ENCODE results near the gene EPB41L1.

The EPB41L1 gene

DNA sequence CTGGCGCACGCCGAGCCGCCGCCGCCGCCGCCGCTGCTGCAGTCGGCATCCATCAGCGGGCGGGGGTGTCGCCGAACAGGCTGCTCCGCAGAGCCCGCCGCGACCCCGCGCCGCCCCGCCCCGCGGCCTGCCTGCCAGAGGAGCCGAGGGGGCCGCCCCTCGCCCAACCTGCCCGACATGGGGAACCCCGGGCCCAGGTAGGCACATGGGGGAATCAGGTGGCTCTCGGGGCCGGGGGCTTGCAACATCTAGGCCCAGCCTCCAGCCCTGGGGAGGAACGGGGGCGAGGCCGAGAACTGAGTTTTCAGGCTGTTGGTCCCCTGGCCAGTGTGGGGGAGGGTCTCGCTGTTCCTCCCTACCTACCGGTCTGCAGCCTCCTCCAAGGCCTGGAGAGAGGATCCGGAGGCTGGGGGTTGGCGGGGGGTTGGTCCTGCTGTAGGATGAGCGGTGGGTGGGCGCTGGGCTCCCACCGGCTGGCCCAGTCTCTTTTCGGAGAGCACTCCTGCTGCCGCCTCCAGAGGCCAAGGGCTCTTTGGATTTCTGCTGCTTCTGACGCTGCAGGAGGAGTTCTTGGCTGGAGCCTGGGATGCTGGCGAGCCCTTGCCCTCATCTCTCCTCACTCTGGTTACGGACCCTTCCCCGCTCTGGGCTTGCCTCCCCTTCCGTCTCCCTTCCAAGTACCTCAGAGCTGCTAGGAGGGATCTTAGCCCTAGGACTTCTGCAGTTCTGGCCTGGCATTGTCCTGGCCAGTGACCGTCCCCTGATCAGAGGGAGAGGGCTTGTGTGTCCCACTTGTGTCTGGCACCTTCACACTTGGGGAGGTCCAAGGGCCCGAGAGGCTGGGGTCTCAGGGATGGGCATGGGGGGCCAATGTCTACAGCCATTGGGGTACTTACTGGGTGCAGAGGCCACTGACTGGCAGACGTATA lies at the start of gene EPB41L1:
Gene EPB41L1 (plus strand): TSS at position 41 of the 929 bp plus-strand sequence. CDS start 19,038 bp downstream, outside the sequence.
- DNase-seq (ENCODE audit: low read depth): no peak
- H3K4me3 ChIP-seq (ENCODE audit: low read depth, low read length): peak within 1 kb of the TSS; percentile 86

DNA sequence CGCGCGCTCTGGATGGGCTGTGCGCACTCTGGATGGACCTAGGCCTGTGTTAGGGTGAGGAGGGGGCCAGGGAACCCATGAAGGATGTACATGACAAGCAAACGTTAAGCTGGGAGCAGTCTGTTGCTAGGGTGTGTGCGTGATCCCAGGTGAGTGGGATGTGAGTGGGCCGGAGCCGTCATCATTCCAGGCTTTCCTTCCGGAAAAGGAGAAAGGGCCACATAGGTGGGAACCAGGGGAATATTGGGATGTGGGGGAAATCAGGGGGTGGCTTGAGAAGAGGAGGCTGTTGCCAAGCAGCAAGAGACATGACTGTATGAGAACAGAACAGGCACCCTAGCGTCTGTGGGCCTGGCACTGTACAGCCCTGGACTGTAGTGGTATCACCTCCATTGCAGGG lies 49.7 kb upstream of the EPB41L1 start:
- H3K4me3 ChIP-seq (ENCODE audit: low read depth, low read length): no peak overlapping the region

DNA sequence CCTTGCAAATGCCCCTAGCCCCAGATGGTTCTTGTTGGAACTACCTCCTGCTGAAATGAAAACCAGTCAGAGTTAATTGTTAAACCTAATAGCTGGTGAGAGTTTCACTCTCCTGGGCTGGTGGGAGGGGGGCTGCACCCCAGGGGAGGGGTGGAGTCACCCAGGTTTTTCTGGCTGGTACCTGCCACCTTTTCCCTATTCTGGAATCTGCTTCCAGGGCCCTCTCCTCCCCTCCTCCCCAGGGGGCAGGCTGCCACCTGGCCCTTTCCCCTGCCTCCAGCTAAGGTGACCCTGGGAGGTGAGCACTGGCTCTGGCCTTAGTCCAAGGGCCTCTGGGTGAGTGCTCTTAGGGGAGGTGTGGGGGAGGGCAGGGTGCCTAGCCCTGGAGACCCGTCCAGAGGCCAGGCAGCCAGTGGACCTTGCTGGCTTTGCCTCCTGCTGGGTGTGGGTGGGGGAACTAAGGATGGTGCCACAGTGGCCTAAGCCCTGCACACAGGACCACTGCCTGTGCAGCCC lies 48.8 kb upstream of the EPB41L1 start:
- no peak for DNase-seq (ENCODE audit: low read depth)
- H3K4me3 ChIP-seq (ENCODE audit: low read depth, low read length): no peak overlapping the region

More for the DNA sequence above, 49.7 kb upstream of the EPB41L1 start:
- no peak for DNase-seq (ENCODE audit: low read depth)

DNA sequence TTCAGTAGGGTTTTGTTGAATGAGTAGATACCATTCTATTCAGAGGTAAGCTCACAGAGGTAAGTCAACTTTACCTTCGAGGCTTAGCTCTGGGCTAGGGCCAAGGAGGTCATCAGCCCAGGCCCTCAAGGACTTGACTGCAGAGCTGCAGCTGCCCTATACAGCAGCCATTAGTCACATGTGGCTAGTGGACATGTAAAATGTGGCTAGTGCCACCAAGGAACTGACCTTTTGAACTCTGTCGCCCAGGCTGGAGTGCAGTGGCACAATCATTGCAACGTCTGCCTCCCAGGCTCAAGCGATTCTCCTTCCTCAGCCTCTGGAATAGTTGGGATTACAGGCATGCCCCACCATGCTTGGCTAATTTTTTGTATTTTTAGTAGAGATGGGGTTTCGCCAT lies 47.9 kb upstream of the EPB41L1 start:
- H3K4me3 ChIP-seq (ENCODE audit: low read depth, low read length): no peak overlapping the region
- no peak for DNase-seq (ENCODE audit: low read depth)

DNA sequence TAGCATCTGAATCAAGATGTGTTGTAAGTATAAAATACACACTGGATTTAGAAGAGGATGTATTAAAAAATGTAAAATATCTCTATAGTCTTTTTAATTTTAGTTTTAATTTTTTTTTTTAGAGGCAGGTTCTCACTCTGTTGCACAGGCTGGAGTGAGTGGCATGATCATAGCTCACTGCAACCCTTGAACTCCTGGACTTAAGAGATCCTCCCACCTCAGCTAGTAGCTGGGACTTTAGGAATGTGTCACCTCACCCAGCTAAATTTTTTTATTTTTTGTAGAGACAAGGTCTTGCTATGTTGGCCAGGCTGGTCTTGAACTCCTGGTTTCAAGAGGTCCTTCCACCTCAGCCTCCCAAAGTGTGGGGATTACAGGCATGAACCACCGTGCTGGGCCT lies 46.7 kb upstream of the EPB41L1 start:
- no peak overlapping the region for H3K4me3 ChIP-seq (ENCODE audit: low read depth, low read length)
- no peak for DNase-seq (ENCODE audit: low read depth)

DNA sequence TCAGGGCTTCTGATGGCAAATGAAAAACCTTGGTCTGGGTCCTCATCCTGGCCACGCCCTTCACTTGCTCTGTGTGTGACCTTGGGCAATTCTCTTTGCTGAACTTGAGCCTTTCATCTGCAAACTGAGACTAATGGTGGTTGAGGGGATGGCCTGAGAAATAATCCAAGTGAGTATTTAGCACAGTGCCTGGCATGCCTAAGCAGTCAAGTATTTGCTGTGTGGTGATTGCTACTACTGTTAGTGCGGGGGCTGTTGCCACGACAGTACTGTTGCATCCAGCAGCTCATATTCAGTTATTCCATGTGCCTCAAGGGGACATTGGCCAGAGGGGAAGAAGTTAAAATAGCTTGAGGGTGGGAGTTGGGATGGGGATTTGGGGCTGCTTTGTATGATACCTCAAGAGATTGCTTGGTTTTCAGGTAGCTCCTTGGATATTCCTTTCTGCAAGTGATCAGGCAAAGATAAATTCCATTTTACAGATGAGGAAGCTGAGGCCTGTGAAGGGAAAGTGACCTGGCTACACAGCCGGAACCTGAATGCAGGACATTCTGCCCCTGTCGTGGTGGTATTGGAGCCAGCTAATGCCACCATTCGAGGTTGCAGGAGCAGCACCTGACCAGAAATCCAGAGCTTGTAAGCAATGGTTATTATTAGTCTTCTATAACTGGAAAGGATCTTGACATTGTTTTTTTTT lies 45.1 kb upstream of the EPB41L1 start:
- H3K4me3 ChIP-seq (ENCODE audit: low read depth, low read length): no peak overlapping the region
- no peak for DNase-seq (ENCODE audit: low read depth)

DNA sequence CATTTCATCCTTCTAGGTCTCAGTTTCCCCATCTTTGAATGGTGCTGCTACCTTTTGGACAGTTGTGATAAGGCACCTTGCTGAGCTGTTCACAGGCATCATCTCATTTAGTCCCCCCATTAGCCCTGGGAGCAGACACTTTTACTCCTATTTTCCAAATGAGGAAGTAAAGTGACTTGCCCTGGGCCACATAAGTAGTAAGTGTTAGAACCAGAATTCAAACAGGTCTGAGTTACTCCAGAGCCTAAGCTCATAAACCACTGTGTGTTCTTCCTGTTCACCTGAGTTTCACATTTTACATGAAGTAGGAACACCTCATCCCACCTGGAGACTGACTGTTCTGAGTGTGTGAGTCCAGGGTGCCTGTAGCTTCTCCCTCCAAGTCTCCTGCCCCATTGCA lies 43.5 kb upstream of the EPB41L1 start:
- no peak overlapping the region for H3K4me3 ChIP-seq (ENCODE audit: low read depth, low read length)
- no peak for DNase-seq (ENCODE audit: low read depth)

DNA sequence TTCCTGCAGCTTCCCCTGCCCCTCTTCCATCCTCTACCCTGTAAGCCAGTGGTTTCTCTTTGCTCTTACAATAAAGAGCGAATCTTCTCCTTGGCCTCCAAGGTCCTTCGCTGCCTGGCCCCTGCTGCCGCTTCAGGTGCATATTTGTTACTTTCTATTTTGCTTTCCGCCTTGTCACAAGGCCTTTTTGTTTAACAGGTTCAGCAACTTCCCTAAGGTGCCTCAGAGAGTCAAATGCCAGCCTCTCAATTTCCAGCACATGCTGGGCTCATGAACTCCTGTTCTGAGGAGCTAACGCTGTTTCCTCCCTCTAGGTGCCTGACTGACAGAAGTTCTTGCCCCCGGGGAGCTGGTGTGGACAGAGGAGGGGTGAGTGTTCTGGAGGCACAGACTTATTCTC lies 42.4 kb upstream of the EPB41L1 start:
- no peak overlapping the region for H3K4me3 ChIP-seq (ENCODE audit: low read depth, low read length)
- no peak for DNase-seq (ENCODE audit: low read depth)

DNA sequence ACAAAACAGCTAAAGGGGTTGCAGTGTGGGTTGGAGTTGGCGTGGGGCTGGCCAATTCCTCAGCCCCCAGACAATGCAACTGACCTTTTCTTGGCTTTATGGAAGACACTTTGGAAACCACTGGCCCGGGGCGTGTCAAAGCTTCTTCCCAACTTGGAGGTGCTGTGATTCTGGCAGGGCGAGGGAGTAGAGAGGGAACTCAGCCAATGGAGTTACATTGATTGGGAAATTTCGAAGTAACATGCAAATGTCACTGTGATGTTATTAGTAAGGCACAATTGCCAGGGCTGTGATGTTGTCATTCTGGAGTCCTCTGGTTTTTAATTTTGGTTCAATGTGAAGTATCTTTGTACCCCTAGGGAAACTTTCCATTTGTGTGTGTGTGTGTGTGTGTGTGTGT lies 41.5 kb upstream of the EPB41L1 start:
- no peak overlapping the region for H3K4me3 ChIP-seq (ENCODE audit: low read depth, low read length)
- no peak for DNase-seq (ENCODE audit: low read depth)

DNA sequence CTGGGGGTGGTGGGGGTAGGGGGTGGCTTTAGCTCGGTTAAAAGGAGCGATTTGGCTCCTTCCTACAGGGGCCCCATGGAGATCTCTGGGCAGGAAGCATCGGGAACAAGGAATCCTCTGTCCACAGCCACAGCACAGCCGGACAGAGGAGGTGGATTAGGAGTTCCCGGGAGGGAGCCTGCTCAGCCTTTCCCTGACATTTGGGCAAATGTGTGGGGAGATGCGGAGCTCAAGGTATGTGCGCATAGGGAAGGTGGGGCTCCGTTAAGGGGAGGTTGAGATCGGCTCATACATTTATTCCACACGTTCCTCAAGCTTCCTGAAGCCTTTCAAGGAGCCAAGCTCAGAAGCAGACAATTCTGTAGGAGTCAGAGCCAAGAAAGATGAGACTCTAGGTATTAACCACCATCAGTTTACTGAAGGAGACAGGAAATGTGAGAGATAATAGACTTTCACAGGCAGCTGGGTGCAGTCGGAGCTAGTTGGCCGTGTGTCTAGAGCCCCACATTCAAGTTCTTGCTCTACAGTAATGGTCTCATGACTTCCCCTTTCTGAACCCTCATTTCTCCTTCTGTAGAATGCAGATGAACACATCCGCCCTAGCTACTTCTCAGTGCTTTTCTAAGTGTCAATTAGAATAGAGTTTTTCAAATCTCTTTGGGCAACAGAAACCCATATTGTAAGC lies 40.8 kb upstream of the EPB41L1 start:
- H3K4me3 ChIP-seq (ENCODE audit: low read depth, low read length): no peak overlapping the region
- no peak for DNase-seq (ENCODE audit: low read depth)

DNA sequence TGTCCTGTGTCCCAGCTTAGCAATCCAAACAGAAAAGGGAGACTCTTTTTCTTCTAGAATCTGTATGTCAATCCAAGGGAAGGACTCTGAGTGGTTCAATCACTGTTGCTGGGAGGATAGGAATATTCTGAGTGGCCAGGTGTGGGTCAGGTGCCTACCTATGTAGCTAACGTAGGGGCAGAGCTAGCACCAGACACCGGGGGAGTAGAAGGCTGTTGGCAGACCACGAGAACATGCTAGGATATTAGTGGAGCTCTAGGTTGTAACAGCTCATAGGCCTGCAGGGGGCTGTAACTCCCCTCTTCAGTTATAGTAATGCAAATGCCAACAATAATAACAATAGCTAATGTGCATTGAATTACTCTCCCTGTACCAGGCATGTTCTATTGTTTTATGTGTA lies 39.8 kb upstream of the EPB41L1 start:
- DNase-seq (ENCODE audit: low read depth): no peak
- no peak overlapping the region for H3K4me3 ChIP-seq (ENCODE audit: low read depth, low read length)

DNA sequence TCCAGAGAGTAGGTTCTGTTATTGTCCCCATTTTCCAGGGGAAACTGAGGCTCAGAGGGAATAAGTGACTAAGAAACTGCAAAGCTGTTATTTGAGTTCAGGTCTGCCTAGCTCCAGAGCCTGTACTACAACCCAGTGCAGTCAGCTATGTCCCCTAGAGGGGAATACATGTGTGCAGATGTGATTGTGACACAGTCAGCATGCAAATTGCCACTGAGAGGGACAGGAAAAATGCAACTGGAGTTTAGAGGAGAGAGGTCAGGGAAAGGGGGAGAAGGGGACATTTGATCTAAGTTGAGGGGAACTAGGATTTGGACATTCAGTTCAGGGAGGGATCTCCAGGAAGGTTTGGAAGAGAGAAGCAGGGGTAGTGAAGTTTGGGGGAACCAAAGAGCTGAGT lies 38.6 kb upstream of the EPB41L1 start:
- DNase-seq (ENCODE audit: low read depth): no peak
- no peak overlapping the region for H3K4me3 ChIP-seq (ENCODE audit: low read depth, low read length)

DNA sequence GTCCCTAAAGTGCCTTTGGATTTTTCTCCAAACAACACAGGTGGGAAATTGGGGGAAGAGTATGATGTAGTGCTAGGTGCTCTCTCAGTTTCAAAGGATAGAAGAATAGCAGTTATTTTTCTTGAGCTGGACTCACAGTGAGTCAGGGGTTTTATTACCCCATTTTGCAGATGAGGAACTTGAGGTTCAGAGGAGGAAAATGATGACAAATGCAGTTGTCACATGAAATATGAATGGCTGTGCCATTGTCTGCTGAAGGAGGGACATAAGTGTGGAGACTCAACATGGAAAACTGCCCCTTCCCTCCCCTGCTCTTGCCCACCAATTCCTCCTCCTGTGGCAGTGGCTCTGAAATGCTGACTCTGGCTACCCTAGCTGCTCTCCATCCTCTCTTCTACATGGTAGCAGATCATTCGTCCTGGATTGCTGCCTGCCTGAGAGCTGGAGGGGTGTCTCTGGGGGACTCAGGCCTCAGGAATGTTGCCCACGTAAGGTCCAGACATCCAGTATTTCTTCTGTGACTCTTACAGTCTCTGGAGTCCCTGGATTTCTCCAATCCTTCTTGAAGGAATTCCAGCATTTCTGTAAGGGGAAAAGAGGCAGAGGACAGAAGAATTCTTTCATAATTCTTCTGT lies 37.6 kb upstream of the EPB41L1 start:
- DNase-seq (ENCODE audit: low read depth): peak; percentile 47

DNA sequence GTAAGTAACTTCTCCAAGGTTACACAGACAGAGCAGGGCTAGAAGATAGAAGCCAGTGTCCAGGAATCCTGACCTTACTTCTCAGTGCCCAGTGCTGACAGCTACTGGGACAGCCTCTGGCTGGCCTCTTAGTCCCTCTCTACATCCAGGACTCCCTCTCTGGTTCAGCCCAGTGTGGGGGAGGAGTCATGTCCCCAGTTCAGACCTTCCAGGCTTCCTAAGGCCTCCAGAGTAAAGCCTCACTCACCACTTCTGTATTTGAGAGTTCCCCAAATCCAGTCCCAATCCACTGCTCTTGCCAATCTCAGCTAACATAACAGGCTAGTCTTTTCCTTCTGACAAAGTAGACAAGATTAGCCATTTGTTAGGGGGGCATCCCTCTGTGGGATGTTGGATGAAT lies 36.9 kb upstream of the EPB41L1 start:
- no peak overlapping the region for H3K4me3 ChIP-seq (ENCODE audit: low read depth, low read length)
- DNase-seq (ENCODE audit: low read depth): no peak

More for the DNA sequence above, 37.6 kb upstream of the EPB41L1 start:
- no peak overlapping the region for H3K4me3 ChIP-seq (ENCODE audit: low read depth, low read length)

DNA sequence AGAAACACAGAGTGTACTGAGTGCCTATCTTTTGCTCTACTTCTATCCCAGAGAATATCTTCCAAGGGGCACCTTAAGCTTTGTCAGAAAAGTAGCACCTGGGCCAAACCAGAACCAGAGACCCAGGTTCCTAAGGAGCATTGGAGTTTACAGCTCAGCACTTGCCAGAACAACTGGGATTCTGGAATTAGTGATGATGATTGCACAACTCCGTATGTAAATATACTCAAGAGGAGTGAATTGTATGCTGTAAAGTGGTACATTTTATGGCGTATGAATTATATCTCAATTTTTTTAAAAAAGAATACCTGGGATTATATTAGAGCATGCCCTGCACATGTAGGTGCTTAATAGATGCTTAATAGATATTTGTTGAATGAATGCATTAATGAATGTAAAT lies 36.2 kb upstream of the EPB41L1 start:
- H3K4me3 ChIP-seq (ENCODE audit: low read depth, low read length): no peak overlapping the region
- no peak for DNase-seq (ENCODE audit: low read depth)

DNA sequence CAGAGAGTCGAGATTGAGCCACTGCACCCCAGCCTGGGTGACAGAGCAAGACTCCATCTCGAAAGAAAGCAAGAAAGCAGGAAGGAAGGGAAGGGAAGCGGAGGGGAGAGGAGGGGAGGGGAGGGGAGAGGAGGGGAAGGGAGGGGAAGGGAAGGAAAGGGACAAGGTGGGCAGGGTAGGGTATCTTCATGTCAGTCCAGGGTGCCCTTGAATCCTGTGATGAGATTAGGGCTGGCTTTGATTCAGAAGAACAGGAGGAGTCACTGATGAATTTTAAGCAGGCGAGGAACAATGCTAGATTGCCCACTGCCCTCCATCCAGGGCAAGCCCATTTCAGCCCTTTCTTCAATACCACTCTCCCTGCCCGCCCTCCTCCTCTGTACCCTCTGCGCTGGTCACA lies 35.0 kb upstream of the EPB41L1 start:
- no peak overlapping the region for H3K4me3 ChIP-seq (ENCODE audit: low read depth, low read length)
- DNase-seq (ENCODE audit: low read depth): no peak

DNA sequence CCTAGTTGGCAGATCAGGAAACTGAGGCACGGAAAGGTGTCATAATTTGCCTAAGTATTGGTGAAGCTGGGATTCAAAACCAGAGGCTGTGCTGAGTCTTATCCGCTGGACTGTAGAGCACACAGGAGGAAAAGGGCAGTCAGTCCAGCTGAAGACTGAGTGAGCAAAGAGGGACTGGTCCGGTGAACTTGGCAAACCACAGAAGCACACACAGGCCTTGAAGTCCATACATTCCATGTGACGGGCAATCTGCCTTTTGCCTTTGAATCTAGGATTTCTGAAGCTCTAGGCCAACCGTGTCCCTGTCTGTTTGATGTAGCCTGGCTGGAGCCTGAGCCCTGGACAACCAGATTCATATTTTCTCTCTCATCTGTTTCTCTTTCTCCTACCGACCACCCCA lies 34.3 kb upstream of the EPB41L1 start:
- no peak for DNase-seq (ENCODE audit: low read depth)
- H3K4me3 ChIP-seq (ENCODE audit: low read depth, low read length): no peak overlapping the region

DNA sequence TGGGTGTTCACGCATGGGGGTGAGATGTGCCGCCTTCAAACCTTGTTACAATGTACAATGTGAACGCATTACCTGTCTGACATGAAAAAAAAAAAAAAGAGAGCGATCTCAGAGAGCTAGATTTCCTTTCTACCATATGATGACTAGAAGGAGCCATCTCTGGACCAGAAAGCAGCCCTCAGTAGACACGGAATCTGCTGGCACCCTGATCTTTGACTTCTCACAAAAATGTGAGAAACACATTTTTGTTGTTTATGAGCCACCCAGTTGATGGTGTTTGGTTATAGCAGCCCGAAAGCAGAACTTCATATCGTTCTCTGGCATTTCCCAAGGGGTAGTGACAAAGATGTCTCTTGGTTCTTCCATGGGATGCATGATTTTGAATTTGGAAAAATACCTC lies 33.5 kb upstream of the EPB41L1 start:
- H3K4me3 ChIP-seq (ENCODE audit: low read depth, low read length): no peak overlapping the region
- no peak for DNase-seq (ENCODE audit: low read depth)

Data from skeletal muscle cell (primary cell).